ENCODE measurements around the gene KRTAP16-1.

The KRTAP16-1 gene

GRCh38 chr17:41264599-41264998 lies 44.5 kb downstream of the KRTAP16-1 start:
- no peak overlapping the region for H3K4me3 ChIP-seq (ENCODE audit: low read depth, low read length)
- no peak for DNase-seq (ENCODE audit: low read depth)
- TF ChIP-seq, protein P1, sequence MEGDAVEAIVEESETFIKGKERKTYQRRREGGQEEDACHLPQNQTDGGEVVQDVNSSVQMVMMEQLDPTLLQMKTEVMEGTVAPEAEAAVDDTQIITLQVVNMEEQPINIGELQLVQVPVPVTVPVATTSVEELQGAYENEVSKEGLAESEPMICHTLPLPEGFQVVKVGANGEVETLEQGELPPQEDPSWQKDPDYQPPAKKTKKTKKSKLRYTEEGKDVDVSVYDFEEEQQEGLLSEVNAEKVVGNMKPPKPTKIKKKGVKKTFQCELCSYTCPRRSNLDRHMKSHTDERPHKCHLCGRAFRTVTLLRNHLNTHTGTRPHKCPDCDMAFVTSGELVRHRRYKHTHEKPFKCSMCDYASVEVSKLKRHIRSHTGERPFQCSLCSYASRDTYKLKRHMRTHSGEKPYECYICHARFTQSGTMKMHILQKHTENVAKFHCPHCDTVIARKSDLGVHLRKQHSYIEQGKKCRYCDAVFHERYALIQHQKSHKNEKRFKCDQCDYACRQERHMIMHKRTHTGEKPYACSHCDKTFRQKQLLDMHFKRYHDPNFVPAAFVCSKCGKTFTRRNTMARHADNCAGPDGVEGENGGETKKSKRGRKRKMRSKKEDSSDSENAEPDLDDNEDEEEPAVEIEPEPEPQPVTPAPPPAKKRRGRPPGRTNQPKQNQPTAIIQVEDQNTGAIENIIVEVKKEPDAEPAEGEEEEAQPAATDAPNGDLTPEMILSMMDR (IDR thresholded peaks at IDR 0.05; ENCODE audit: low read depth, low read length) = no peak
- TF ChIP-seq MYC (IDR thresholded peaks at IDR 0.05; ENCODE audit: low read depth, low read length) = no peak
- no peak for TF ChIP-seq MAX (IDR thresholded peaks at IDR 0.05; ENCODE audit: low read depth, low read length)
- no peak for TF ChIP-seq POLR2A (IDR thresholded peaks at IDR 0.05; ENCODE audit: extremely low read depth, insufficient read length)

GRCh38 chr17:41263212-41263611 lies 45.9 kb downstream of the KRTAP16-1 start:
- H3K4me3 ChIP-seq (ENCODE audit: low read depth, low read length) = no peak overlapping the region
- TF ChIP-seq, protein P1 (IDR thresholded peaks at IDR 0.05; ENCODE audit: low read depth, low read length) = no peak
- TF ChIP-seq MYC (IDR thresholded peaks at IDR 0.05; ENCODE audit: low read depth, low read length) = no peak
- TF ChIP-seq POLR2A (IDR thresholded peaks at IDR 0.05; ENCODE audit: extremely low read depth, insufficient read length) = no peak
- no peak for TF ChIP-seq MAX (IDR thresholded peaks at IDR 0.05; ENCODE audit: low read depth, low read length)
- DNase-seq (ENCODE audit: low read depth) = no peak

GRCh38 chr17:41258406-41258805 lies 50.7 kb downstream of the KRTAP16-1 start:
- TF ChIP-seq MYC (IDR thresholded peaks at IDR 0.05; ENCODE audit: low read depth, low read length) (no peak), POLR2A (IDR thresholded peaks at IDR 0.05; ENCODE audit: extremely low read depth, insufficient read length) (no peak), MAX (IDR thresholded peaks at IDR 0.05; ENCODE audit: low read depth, low read length) (no peak)
- TF ChIP-seq, protein P1 (IDR thresholded peaks at IDR 0.05; ENCODE audit: low read depth, low read length) = no peak
- H3K4me3 ChIP-seq (ENCODE audit: low read depth, low read length) = no peak overlapping the region
- no peak for DNase-seq (ENCODE audit: low read depth)

All from NB4 (cell line).